ENCODE measurements around the gene STARD13.

Gene STARD13

DNA sequence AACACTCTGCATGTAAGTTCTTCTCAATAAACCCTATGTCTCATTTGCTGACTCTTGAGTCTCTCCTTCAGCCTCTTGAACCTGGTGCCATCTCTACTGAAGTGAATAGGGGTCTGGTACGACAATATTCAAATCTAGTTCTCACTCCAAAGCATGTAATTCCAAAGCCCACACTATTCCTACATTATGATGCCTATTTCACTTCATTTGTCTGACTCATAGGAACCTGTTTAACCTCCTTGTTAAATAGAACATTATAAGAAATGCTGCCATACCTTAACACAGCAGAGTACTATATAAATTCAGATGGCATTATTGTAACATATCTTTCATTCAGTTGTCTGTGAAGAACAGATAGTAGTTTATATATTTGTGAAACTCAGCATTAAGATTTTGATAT lies 67.1 kb downstream of the STARD13 start:
- H3K27me3 ChIP-seq (ENCODE audit: control insufficient read depth, insufficient read depth, low read length): no peaks in the 10 kb centered on the region
- H3K27ac ChIP-seq (ENCODE audit: low read depth, low read length): no peak overlapping the region
- no peak overlapping the region for H3K9ac ChIP-seq (ENCODE audit: low read depth, low read length)
- no peaks in the 10 kb centered on the region for H3K9me3 ChIP-seq (ENCODE audit: control insufficient read depth, insufficient read depth, low read length)
- peaks cover 22% of the 10 kb centered on the region for H3K4me1 ChIP-seq (ENCODE audit: control insufficient read depth, insufficient read depth, low read length)
- no peaks in the 10 kb centered on the region for H3K36me3 ChIP-seq (ENCODE audit: control insufficient read depth, insufficient read depth, low read length)
- H3K4me3 ChIP-seq (ENCODE audit: low read depth, low read length): no peak overlapping the region

DNA sequence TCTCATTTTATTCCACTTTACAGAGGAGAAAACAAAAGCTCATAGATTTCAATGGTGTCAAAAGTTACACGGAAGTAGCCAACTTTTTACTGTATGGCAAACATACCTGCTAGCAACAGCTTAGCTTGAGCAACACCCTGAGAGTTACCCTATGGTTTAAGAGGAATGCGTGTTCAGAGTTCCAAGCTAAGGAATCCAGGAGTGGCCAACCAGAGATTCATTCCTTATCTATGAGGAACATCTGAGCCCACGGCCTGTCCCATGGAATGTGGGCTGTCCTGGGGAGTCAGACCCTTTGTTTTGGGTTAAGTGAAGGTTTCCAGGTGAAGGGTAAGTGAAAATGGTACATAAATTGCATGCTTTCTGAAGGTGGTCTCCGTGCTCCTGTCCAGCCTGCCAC lies 67.5 kb downstream of the STARD13 start:
- no peaks in the 10 kb centered on the region for H3K36me3 ChIP-seq (ENCODE audit: control insufficient read depth, insufficient read depth, low read length)
- H3K27ac ChIP-seq (ENCODE audit: low read depth, low read length): no peak overlapping the region
- H3K27me3 ChIP-seq (ENCODE audit: control insufficient read depth, insufficient read depth, low read length): no peaks in the 10 kb centered on the region
- H3K9me3 ChIP-seq (ENCODE audit: control insufficient read depth, insufficient read depth, low read length): no peaks in the 10 kb centered on the region
- H3K9ac ChIP-seq (ENCODE audit: low read depth, low read length): no peak overlapping the region
- peaks cover 27% of the 10 kb centered on the region for H3K4me1 ChIP-seq (ENCODE audit: control insufficient read depth, insufficient read depth, low read length)
- H3K4me3 ChIP-seq (ENCODE audit: low read depth, low read length): no peak overlapping the region

DNA sequence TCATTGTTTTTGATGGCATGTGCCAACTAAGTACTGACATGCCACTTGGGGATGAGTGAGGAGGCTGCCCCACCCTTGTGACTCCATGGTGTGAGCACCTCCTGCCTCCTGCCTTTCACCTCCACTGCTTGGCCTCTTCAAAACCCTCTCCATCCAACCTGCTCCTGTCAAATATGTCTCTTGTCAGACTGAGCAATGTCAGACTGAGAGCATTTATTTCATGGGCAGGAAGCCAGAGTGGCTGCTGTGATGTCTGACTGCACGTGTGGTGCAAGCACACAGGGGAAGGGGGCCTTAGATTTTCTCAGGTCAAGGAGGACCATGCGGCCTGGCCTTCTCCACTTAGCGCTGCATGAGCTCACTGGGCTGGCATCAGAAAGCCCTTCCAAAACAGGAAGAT lies 68.3 kb downstream of the STARD13 start:
- Histone ChIP-seq H3K36me3 (ENCODE audit: control insufficient read depth, insufficient read depth, low read length) (no peaks in the 10 kb centered on the region), H3K4me1 (ENCODE audit: control insufficient read depth, insufficient read depth, low read length) (peaks cover 32% of the 10 kb centered on the region)

DNA sequence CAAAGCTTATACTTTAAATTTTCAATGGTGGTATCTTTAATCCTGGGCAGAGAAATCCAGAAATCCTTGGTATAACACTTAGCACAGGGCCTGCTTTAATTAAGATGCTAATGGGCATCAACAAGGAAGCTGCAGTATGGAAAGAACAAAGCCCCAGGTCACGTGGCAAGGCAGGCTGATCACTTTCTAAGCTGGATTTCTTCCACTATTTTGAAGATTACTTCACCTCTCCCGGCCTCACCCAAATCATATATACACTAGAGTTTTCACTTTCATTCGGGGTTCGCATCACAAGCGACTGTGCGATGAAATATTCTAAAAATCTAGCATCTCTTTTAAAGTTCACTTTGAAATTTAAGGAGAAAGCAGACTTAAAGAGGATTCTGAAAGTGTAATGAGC lies 71.8 kb downstream of the STARD13 start:
- Histone ChIP-seq H3K9me3 (ENCODE audit: control insufficient read depth, insufficient read depth, low read length) (no peaks in the 10 kb centered on the region), H3K36me3 (ENCODE audit: control insufficient read depth, insufficient read depth, low read length) (no peaks in the 10 kb centered on the region), H3K4me3 (ENCODE audit: low read depth, low read length) (no peak overlapping the region), H3K27ac (ENCODE audit: low read depth, low read length) (peak overlapping the region; percentile 45), H3K27me3 (ENCODE audit: control insufficient read depth, insufficient read depth, low read length) (no peaks in the 10 kb centered on the region), H3K9ac (ENCODE audit: low read depth, low read length) (no peak overlapping the region), H3K4me1 (ENCODE audit: control insufficient read depth, insufficient read depth, low read length) (peaks cover 32% of the 10 kb centered on the region)

More for the DNA sequence above, 68.3 kb downstream of the STARD13 start:
- Histone ChIP-seq H3K9me3 (ENCODE audit: control insufficient read depth, insufficient read depth, low read length) (no peaks in the 10 kb centered on the region), H3K4me3 (ENCODE audit: low read depth, low read length) (no peak overlapping the region), H3K27me3 (ENCODE audit: control insufficient read depth, insufficient read depth, low read length) (no peaks in the 10 kb centered on the region), H3K9ac (ENCODE audit: low read depth, low read length) (no peak overlapping the region), H3K27ac (ENCODE audit: low read depth, low read length) (no peak overlapping the region)

DNA sequence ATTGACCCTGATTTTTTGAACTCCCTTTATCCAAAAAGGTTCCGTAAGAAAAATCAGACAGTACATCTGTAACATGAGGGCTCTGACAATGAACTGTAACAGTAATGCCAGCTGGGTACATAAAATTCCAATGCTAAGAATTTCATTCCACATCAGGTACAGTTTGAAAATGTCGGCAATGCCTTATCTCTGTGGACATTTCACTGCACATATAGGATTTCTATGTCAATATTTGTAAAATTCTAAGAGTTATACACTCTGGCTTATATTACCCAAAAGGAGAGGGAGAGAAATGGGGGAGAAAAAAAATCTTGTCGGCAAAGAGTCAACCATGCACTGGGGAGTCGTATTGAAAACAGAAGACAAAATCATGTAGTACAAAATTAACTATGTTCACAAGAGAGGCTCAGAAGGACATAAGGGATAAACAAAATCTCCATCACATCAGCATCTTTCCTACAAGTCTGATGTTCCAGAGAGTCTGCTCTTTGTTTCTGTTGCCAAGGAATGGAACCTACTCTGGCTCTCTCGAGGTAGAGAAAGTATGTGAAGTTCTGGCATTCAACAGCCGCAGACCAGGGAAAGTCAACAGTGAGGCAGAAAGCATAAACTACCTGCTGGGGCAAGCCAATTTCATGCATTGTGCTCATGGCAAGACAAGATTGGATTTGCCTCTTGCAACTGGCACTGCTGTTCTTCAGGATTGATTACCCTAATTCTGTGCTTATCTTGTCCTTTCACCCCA lies 72.4 kb downstream of the STARD13 start:
- peak overlapping the region; percentile 45 for H3K27ac ChIP-seq (ENCODE audit: low read depth, low read length)
- no peaks in the 10 kb centered on the region for H3K9me3 ChIP-seq (ENCODE audit: control insufficient read depth, insufficient read depth, low read length)
- peaks cover 32% of the 10 kb centered on the region for H3K4me1 ChIP-seq (ENCODE audit: control insufficient read depth, insufficient read depth, low read length)
- H3K36me3 ChIP-seq (ENCODE audit: control insufficient read depth, insufficient read depth, low read length): no peaks in the 10 kb centered on the region
- H3K4me3 ChIP-seq (ENCODE audit: low read depth, low read length): no peak overlapping the region
- no peak overlapping the region for H3K9ac ChIP-seq (ENCODE audit: low read depth, low read length)
- no peaks in the 10 kb centered on the region for H3K27me3 ChIP-seq (ENCODE audit: control insufficient read depth, insufficient read depth, low read length)

DNA sequence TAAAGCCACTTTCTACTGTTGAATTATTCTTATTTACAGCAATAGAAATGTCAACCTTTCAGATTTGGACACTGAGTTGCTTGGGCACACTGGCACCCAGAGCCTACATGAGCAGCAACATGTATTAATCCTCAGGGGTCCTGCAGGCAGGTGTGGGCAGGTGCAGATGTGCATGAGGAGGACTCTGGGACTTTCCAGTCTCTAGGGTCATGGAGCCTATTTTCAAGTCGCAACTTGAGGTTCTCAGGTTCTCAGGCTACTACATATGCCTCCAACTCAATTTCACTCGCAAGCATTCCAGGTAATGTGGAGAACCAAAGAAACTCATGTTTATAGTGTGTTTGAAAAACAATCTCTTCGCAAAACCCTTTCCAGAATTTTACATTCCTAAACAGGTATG lies 73.2 kb downstream of the STARD13 start:
- H3K4me1 ChIP-seq (ENCODE audit: control insufficient read depth, insufficient read depth, low read length): peaks cover 30% of the 10 kb centered on the region
- H3K36me3 ChIP-seq (ENCODE audit: control insufficient read depth, insufficient read depth, low read length): no peaks in the 10 kb centered on the region
- no peak overlapping the region for H3K4me3 ChIP-seq (ENCODE audit: low read depth, low read length)
- no peaks in the 10 kb centered on the region for H3K9me3 ChIP-seq (ENCODE audit: control insufficient read depth, insufficient read depth, low read length)
- H3K9ac ChIP-seq (ENCODE audit: low read depth, low read length): no peak overlapping the region
- no peaks in the 10 kb centered on the region for H3K27me3 ChIP-seq (ENCODE audit: control insufficient read depth, insufficient read depth, low read length)
- no peak overlapping the region for H3K27ac ChIP-seq (ENCODE audit: low read depth, low read length)

DNA sequence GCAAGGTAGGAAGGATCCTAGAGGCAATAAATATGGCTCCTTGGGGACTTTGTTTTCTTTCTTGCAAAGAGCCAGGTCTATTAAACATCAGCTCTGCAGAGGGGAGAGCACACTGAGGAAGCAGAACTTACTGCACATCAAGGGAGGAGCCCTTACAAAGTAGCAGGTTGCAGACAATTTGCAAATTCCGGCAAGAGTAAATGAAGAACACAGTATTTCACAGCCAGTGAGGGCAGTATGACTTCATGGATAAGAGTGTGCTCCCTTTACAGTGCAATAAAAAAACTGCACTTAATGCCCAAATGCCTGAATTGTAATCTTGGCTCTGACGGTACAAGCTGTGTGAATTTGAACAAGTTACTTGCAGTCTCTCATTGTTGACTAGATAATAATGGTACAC lies 75.5 kb downstream of the STARD13 start:
- H3K9ac ChIP-seq (ENCODE audit: low read depth, low read length): no peak overlapping the region
- no peak overlapping the region for H3K4me3 ChIP-seq (ENCODE audit: low read depth, low read length)
- H3K4me1 ChIP-seq (ENCODE audit: control insufficient read depth, insufficient read depth, low read length): peaks cover 38% of the 10 kb centered on the region
- no peaks in the 10 kb centered on the region for H3K9me3 ChIP-seq (ENCODE audit: control insufficient read depth, insufficient read depth, low read length)
- H3K27me3 ChIP-seq (ENCODE audit: control insufficient read depth, insufficient read depth, low read length): no peaks in the 10 kb centered on the region
- no peak overlapping the region for H3K27ac ChIP-seq (ENCODE audit: low read depth, low read length)
- no peaks in the 10 kb centered on the region for H3K36me3 ChIP-seq (ENCODE audit: control insufficient read depth, insufficient read depth, low read length)

DNA sequence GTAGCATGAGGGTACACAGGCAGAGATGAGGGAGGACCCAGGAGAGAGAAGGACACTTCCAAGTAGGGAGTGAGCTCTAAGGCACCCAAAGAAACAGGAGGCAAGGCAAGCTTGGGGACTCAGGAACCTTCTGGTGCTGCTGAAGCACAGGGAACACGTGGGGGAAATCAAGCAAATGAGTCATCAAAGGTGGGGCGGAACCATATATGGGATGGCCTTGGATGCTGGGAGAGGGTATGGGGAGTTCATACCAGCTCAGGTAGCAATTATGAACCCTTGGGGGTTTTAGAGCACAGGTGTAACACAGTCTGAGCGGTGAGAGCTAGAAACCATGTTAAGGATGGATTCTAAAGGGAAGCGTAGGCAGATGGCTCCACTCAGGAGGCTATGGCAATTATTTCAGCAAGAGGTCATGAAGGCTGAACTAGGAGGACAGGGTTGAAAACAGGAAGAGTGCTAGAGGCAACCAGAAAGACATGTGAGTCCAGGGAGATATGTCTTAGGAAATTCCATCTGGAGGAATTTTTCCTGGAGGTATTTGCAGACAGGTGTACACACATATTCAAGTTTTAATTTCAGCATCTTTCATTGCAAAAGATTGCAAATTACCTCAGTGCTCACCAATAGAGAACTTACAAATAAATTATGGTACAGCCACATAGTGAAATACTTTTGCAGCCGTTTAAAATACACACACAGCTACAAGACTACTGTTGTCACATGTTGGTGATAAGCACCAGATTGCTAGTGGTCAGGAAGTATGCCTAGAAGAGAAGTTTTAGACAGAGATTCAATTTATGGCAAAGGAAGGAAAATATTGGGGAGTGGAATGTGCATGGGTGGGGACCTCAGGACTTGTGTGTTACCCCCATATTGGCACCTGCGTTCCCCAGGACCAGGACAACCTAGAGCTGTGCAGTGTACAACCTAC lies 77.0 kb downstream of the STARD13 start:
- Histone ChIP-seq H3K9me3 (ENCODE audit: control insufficient read depth, insufficient read depth, low read length) (no peaks in the 10 kb centered on the region), H3K27me3 (ENCODE audit: control insufficient read depth, insufficient read depth, low read length) (no peaks in the 10 kb centered on the region), H3K9ac (ENCODE audit: low read depth, low read length) (no peak overlapping the region), H3K4me1 (ENCODE audit: control insufficient read depth, insufficient read depth, low read length) (peaks cover 23% of the 10 kb centered on the region), H3K4me3 (ENCODE audit: low read depth, low read length) (no peak overlapping the region), H3K27ac (ENCODE audit: low read depth, low read length) (no peak overlapping the region), H3K36me3 (ENCODE audit: control insufficient read depth, insufficient read depth, low read length) (no peaks in the 10 kb centered on the region)

DNA sequence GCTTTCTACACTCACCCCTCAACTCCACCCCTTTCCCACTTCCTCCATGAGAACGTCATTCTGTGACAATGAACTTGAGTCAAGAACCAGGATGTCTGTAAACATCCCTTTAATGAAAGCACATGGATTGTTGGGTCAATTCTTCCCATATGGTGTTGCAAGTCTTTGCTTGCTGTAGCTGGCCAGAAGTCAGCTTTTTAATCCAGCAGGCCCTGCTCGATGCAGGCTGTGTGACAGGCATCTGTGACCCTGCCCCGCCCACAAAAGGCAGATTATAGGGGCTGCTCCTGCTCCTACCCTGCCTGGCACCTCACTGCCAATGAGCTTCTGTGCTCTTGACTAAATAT lies 78.0 kb downstream of the STARD13 start:
- H3K9me3 ChIP-seq (ENCODE audit: control insufficient read depth, insufficient read depth, low read length): no peaks in the 10 kb centered on the region
- H3K36me3 ChIP-seq (ENCODE audit: control insufficient read depth, insufficient read depth, low read length): no peaks in the 10 kb centered on the region
- H3K4me3 ChIP-seq (ENCODE audit: low read depth, low read length): no peak overlapping the region
- no peaks in the 10 kb centered on the region for H3K27me3 ChIP-seq (ENCODE audit: control insufficient read depth, insufficient read depth, low read length)
- H3K4me1 ChIP-seq (ENCODE audit: control insufficient read depth, insufficient read depth, low read length): peaks cover 13% of the 10 kb centered on the region
- H3K9ac ChIP-seq (ENCODE audit: low read depth, low read length): no peak overlapping the region
- no peak overlapping the region for H3K27ac ChIP-seq (ENCODE audit: low read depth, low read length)

DNA sequence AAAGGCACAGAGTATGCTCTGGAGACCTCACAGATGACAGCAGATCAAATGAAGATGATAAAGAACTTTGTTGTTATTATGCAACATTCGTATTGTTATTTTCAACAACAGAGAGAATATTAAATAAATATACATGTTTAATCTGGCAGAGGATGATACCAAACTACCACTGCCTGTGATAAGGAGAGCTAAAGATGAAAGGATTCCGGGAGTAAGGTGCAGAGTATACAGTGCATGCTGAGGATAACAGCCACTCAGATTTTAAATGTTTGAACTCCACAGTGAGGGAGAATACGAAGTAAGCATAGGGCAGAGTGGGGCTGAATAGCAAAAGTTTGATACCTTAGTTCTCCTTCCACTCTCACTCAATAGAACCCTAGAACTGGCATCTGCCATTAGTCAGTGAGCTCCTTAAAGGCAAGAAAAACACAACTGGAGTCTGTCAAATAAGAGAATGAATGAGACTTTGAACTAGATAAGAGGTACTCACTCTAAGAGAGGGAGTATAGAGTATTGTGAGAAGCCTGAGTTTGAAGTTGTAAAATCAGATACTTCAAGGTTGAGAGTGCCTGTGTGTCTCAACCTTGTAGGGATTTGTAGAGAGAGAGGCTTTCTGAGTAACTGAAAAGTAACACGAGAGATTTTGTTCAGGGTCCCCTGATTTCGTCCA lies 78.5 kb downstream of the STARD13 start:
- peaks cover 12% of the 10 kb centered on the region for H3K4me1 ChIP-seq (ENCODE audit: control insufficient read depth, insufficient read depth, low read length)
- H3K9ac ChIP-seq (ENCODE audit: low read depth, low read length): no peak overlapping the region
- no peak overlapping the region for H3K4me3 ChIP-seq (ENCODE audit: low read depth, low read length)
- H3K9me3 ChIP-seq (ENCODE audit: control insufficient read depth, insufficient read depth, low read length): no peaks in the 10 kb centered on the region
- H3K27me3 ChIP-seq (ENCODE audit: control insufficient read depth, insufficient read depth, low read length): no peaks in the 10 kb centered on the region
- H3K36me3 ChIP-seq (ENCODE audit: control insufficient read depth, insufficient read depth, low read length): no peaks in the 10 kb centered on the region
- H3K27ac ChIP-seq (ENCODE audit: low read depth, low read length): no peak overlapping the region

DNA sequence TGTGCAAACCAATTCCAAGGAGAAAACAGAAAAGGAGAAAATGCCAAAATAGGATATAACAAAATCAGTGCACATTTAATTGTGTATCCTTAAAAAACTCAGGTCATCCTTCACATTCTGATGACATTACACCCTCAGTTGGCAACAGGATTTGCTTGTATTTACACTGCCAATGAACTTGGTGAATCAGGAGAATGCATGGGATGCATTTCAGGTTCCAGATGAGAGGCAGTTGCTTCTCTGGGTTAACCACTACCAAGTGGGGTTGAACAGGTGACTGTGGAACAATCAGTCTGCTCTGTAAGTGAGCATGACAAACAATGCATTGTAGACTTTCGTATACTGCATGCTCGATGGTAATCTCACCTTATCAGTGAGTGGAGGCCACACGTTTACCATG lies 79.1 kb downstream of the STARD13 start:
- H3K36me3 ChIP-seq (ENCODE audit: control insufficient read depth, insufficient read depth, low read length): no peaks in the 10 kb centered on the region
- H3K4me1 ChIP-seq (ENCODE audit: control insufficient read depth, insufficient read depth, low read length): peaks cover 12% of the 10 kb centered on the region
- H3K9me3 ChIP-seq (ENCODE audit: control insufficient read depth, insufficient read depth, low read length): no peaks in the 10 kb centered on the region
- no peaks in the 10 kb centered on the region for H3K27me3 ChIP-seq (ENCODE audit: control insufficient read depth, insufficient read depth, low read length)
- no peak overlapping the region for H3K4me3 ChIP-seq (ENCODE audit: low read depth, low read length)
- H3K9ac ChIP-seq (ENCODE audit: low read depth, low read length): no peak overlapping the region
- no peak overlapping the region for H3K27ac ChIP-seq (ENCODE audit: low read depth, low read length)
